Sigmoid colon (tissue), 4 donors: ENCODE measurements around the gene AURKAIP1.

Experiments used
- EP300 ChIP-seq, 4 donors: sonication (generic); formaldehyde crosslinking; IDR thresholded peaks; one replicate each; pipeline ENCODE4 v1.6.1; 2017; ENCODE audit warnings: antibody characterized with exemption in 4 of 4
- POLR2A ChIP-seq, 2 donors: fragments of 450-650 bp; IDR thresholded peaks; one replicate each; pipeline ENCODE4 v1.6.1; 2016; ENCODE audit warnings: antibody characterized with exemption in 2 of 2, mild to moderate bottlenecking in 2 of 2, moderate library complexity in 2 of 2
- POLR2AphosphoS5 ChIP-seq, 4 donors: sonication (generic); formaldehyde crosslinking; IDR thresholded peaks; one replicate each; pipeline ENCODE4 v1.6.1; 2017; ENCODE audit warnings: antibody characterized with exemption in 4 of 4
- TF ChIP-seq, protein P1 (sequence below), 4 experiments: fragments of 450-650 bp in 3 of 4; fragments of 200-600 bp in 1 of 4; IDR thresholded peaks; one replicate each; pipeline ENCODE4 v1.5.1; 2016 to 2019; ENCODE audit warnings: antibody characterized with exemption in 4 of 4, mild to moderate bottlenecking in 3 of 4, moderate library complexity in 2 of 4

DNA sequence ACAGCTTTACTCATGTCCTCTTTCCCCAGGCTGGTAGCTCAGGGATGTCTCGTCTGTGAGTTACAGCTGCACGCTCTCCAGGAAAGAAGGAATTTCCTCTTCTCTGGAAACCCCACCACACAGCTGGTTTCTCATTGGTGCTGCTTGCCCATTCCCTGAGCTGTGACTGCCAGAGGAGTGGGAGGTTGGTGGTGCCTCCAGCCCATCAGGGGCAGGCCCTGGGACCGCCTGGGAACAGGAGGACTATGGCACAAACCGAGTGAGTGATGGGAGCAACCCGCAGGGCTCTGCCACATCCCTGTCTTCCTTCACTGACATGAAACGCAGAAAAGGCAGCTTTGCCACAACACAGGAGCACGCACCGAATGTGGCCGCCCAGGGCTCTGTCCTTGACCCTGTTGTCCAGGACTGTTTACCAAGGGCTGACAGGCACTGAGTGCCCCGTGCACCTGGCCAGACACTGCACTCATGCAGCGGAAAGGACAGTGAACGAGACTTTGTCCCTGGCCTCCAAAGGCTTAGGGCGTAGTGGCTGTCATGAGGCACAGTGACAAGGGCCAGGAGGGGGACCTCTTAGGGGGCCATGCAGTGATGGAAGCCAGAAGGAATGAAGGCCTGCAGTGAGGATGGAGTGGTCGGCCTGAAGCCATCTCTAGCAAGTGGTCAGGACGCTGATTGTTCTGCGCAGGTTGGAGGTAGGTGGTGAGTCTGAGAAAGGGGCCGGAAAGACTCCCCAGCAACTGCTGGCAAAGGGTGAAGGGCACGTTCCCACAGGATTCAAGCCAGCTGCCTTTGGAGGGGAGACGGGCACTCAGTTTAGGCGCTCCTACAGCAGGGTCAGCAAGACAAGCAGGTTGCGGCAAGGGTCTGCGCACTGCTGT, 25.8 kb upstream of the AURKAIP1 start:
- TF ChIP-seq, protein P1, sequence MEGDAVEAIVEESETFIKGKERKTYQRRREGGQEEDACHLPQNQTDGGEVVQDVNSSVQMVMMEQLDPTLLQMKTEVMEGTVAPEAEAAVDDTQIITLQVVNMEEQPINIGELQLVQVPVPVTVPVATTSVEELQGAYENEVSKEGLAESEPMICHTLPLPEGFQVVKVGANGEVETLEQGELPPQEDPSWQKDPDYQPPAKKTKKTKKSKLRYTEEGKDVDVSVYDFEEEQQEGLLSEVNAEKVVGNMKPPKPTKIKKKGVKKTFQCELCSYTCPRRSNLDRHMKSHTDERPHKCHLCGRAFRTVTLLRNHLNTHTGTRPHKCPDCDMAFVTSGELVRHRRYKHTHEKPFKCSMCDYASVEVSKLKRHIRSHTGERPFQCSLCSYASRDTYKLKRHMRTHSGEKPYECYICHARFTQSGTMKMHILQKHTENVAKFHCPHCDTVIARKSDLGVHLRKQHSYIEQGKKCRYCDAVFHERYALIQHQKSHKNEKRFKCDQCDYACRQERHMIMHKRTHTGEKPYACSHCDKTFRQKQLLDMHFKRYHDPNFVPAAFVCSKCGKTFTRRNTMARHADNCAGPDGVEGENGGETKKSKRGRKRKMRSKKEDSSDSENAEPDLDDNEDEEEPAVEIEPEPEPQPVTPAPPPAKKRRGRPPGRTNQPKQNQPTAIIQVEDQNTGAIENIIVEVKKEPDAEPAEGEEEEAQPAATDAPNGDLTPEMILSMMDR (IDR thresholded peaks at IDR 0.05): no peak
- TF ChIP-seq POLR2A (IDR thresholded peaks at IDR 0.05) (no peak), EP300 (IDR thresholded peaks at IDR 0.05) (no peak), POLR2AphosphoS5 (IDR thresholded peaks at IDR 0.05) (no peak)
